HCT116 (cell line): ENCODE data around the gene PRR16.

Experiments used
- JUND ChIP-seq: IDR thresholded peaks from 2 replicates; pipeline ENCODE4 v1.6.1; 2012
- POLR2A ChIP-seq: IDR thresholded peaks from 2 replicates; pipeline ENCODE4 v1.7.0; 2011; ENCODE audit warnings: borderline replicate concordance; ENCODE audit not compliant: insufficient read depth, insufficient read length; ENCODE audit errors: extremely low read depth
- POLR2AphosphoS5 ChIP-seq: IDR thresholded peaks from 2 replicates; pipeline ENCODE4 v1.6.1; 2011; ENCODE audit warnings: mild to moderate bottlenecking, low read depth, low read length, moderate library complexity
- YY1 ChIP-seq: IDR thresholded peaks from 2 replicates; pipeline ENCODE4 v1.6.1; 2011; ENCODE audit warnings: low read length, low read depth, moderate library complexity, mild to moderate bottlenecking; ENCODE audit not compliant: insufficient replicate concordance; ENCODE audit errors: extremely low read depth
- ZFX ChIP-seq: fragments of 450-650 bp; IDR thresholded peaks from 2 replicates; pipeline ENCODE4 v1.6.1; 2017

DNA sequence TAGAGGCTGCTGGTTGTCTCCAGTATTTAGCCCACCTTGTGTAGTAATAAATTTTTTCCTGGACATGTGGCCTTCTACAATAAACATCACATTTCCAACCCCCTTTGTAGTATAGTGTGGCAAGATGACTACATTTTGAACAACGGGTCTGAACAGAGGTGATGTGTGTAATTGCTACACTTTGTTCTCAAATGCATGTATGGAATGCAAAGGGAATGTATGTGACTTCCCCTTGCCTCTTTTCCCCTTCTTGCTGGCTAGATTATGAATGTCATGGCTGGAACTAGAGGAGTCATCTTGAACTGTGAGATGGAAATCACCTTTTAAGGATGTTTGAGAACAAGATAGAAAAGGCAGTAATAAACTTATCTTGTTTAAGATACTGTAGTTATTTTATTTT lies 54.5 kb downstream of the PRR16 start:
- no peak for TF ChIP-seq JUND
- TF ChIP-seq POLR2A, result no peak
- TF ChIP-seq YY1, result no peak
- no peak for TF ChIP-seq ZFX
- no peak for TF ChIP-seq POLR2AphosphoS5
